ENCODE results near the gene NRN1. TPM values are rescaled to one million over a fixed set of nuclear protein-coding genes. Genes with fewer than 3 reads are reported as not detected.

NRN1 gene
- total RNA-seq, 2 experiments from 2014 or later = not detected

GRCh38 chr6:6001443-6001842 lies 5.3 kb downstream of the NRN1 start:
- intact Hi-C loops (cut with DNase I, micrococcal nuclease) = loop anchor here in 1 of 2 experiments (10.0 kb wide), 1 partner anchor 1227 kb away; the partner anchor contains the start of gene CDYL
- DNase-seq (peak in 1 of 14 experiments; percentile 5), ATAC-seq (ENCODE audit: poor library complexity) (no peak)
- peaks cover 80% of the 10 kb centered on the region for H3K4me1 ChIP-seq (ENCODE audit: insufficient read depth, low read length)
- Mint-ChIP-seq H3K9me3 (peaks cover 4% of the 10 kb centered on the region), H3K4me1 (ENCODE audit: low read depth) (peaks cover 89% of the 10 kb centered on the region), H3K4me3 (peak overlapping the region; percentile 83), H3K27ac (no peak overlapping the region), H3K27me3 (peaks cover 97% of the 10 kb centered on the region), H3K36me3 (ENCODE audit: low read depth) (peaks cover 5% of the 10 kb centered on the region)
- H3K36me3 ChIP-seq (ENCODE audit: insufficient read depth, low read length) = no peaks in the 10 kb centered on the region
- ChIA-PET POLR2A (no interaction called here), CTCF (no interaction called here)
- H3K27ac ChIP-seq (ENCODE audit: low read depth in 1 of 2, low read length in 2 of 2) = no peak overlapping the region
- TF ChIP-seq CTCF (IDR thresholded peaks at IDR 0.05) = no peak
- peaks cover 12 to 65% of the 10 kb centered on the region in 2 experiments for H3K9me3 ChIP-seq (ENCODE audit: control insufficient read depth in 1 of 2, insufficient read depth in 1 of 2, low read length in 2 of 2)
- H3K27me3 ChIP-seq (ENCODE audit: control insufficient read depth in 1 of 2, insufficient read depth in 2 of 2, low read length in 2 of 2) = peaks cover 97 to 99% of the 10 kb centered on the region in 2 experiments
- no peak overlapping the region for H3K4me3 ChIP-seq (ENCODE audit: low read length)

GRCh38 chr6:5999688-6000608 lies 6.8 kb downstream of the NRN1 start:
- Histone ChIP-seq H3K27ac (ENCODE audit: low read depth in 1 of 2, low read length in 2 of 2) (no peak overlapping the region), H3K4me3 (ENCODE audit: low read length) (no peak overlapping the region), H3K4me1 (ENCODE audit: insufficient read depth, low read length) (peaks cover 87% of the 10 kb centered on the region), H3K9me3 (ENCODE audit: control insufficient read depth in 1 of 2, insufficient read depth in 1 of 2, low read length in 2 of 2) (peaks cover 12 to 73% of the 10 kb centered on the region in 2 experiments), H3K27me3 (ENCODE audit: control insufficient read depth in 1 of 2, insufficient read depth in 2 of 2, low read length in 2 of 2) (peaks cover 98 to 99% of the 10 kb centered on the region in 2 experiments), H3K36me3 (ENCODE audit: insufficient read depth, low read length) (no peaks in the 10 kb centered on the region)
- peak overlapping the region; percentile 35 for H3K27ac Mint-ChIP-seq
- peaks cover 6% of the 10 kb centered on the region for H3K36me3 Mint-ChIP-seq (ENCODE audit: low read depth)
- ChIA-PET POLR2A (interaction anchor here (0.7 to 3.2 kb wide), 2 partner anchors 8 to 826 kb away, joined by 3 to 16 read pairs; partner anchors contain the start of gene NRN1), CTCF (interaction anchor here (1.2 kb wide), 1 partner anchor 11 kb away, joined by 7 read pairs; no protein-coding TSS in a partner anchor)
- H3K27me3 Mint-ChIP-seq = peaks cover 97% of the 10 kb centered on the region
- no peak for TF ChIP-seq CTCF (IDR thresholded peaks at IDR 0.05)
- H3K4me3 Mint-ChIP-seq = peak overlapping the region; percentile 68
- no peaks in the 10 kb centered on the region for H3K9me3 Mint-ChIP-seq
- DNase-seq = peak in 1 of 14 experiments; percentile 17
- peaks cover 92% of the 10 kb centered on the region for H3K4me1 Mint-ChIP-seq (ENCODE audit: low read depth)
- no peak for ATAC-seq (ENCODE audit: poor library complexity)
- intact Hi-C loops (cut with DNase I, micrococcal nuclease) = loop anchor here (5.0 to 10.0 kb wide), 4 partner anchors 133 to 1225 kb away; partner anchors contain the start of genes CDYL (in 1 of the 2), FARS2 (in 1 of the 2) and LYRM4 (in 1 of the 2)
